ENCODE results near the gene SHFL. TPM values are rescaled to one million over a fixed set of nuclear protein-coding genes. Genes with fewer than 3 reads are reported as not detected.

The SHFL gene
- total and polyA plus RNA-seq, 8 donors, result 7.9 to 41.0 (median 15.4) TPM

- no peaks in the 10 kb centered on the region for H3K27me3 ChIP-seq
- FAIRE-seq (no peak), DNase-seq (peak in 2 of 6 donors; percentile 53 to 63), ATAC-seq (no peak)
- peaks cover 0 to 5% (median 0%) of the 10 kb centered on the region in 3 donors for H3K4me1 ChIP-seq
- TF ChIP-seq, protein P1, sequence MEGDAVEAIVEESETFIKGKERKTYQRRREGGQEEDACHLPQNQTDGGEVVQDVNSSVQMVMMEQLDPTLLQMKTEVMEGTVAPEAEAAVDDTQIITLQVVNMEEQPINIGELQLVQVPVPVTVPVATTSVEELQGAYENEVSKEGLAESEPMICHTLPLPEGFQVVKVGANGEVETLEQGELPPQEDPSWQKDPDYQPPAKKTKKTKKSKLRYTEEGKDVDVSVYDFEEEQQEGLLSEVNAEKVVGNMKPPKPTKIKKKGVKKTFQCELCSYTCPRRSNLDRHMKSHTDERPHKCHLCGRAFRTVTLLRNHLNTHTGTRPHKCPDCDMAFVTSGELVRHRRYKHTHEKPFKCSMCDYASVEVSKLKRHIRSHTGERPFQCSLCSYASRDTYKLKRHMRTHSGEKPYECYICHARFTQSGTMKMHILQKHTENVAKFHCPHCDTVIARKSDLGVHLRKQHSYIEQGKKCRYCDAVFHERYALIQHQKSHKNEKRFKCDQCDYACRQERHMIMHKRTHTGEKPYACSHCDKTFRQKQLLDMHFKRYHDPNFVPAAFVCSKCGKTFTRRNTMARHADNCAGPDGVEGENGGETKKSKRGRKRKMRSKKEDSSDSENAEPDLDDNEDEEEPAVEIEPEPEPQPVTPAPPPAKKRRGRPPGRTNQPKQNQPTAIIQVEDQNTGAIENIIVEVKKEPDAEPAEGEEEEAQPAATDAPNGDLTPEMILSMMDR (IDR thresholded peaks at IDR 0.05), result no peak
- no peak overlapping the region for H3K4me3 ChIP-seq
- H3K36me3 ChIP-seq, result no peaks in the 10 kb centered on the region
- intact Hi-C loops (cut with DNase I), result no loop called here
- H3K27ac ChIP-seq, result no peak overlapping the region
- no peaks in the 10 kb centered on the region for H3K9me3 ChIP-seq
- WGBS, 2 donors, result 88 to 92% methylated on average over 22 of the region's 22 CpGs
Observed at GRCh38 chr19:10093295-10094186, 7.4 kb downstream of the SHFL start.

DNA sequence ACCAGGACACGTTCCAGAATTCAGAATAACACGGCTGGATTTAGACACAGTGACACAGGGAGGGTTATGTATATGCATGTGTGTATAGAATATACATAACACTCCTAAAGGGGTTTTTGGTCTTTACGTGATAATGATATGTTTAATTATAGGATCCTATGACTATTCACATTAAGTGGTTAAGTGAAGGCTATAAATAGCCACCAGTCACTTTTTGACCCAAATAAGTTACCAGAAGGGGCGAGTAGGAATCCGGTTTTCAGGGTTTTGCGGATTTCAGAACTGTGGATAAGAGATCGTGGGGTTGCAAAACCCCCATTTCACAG lies 9.5 kb downstream of the SHFL start:
- FAIRE-seq (no peak), ATAC-seq (no peak), DNase-seq (no peak)
- no peaks in the 10 kb centered on the region for H3K36me3 ChIP-seq
- H3K4me1 ChIP-seq, result peaks cover 0 to 5% (median 0%) of the 10 kb centered on the region in 3 donors
- no peaks in the 10 kb centered on the region for H3K27me3 ChIP-seq
- intact Hi-C loops (cut with DNase I), result no loop called here
- no peaks in the 10 kb centered on the region for H3K9me3 ChIP-seq
- peak overlapping the region in 1 of 4 donors; percentile 56 for H3K4me3 ChIP-seq
- WGBS, 2 donors, result 33 to 36% methylated on average over 7 of the region's 7 CpGs
- TF ChIP-seq, protein P1 (IDR thresholded peaks at IDR 0.05), result no peak
- peak overlapping the region; percentile 37 to 73 (median 70) for H3K27ac ChIP-seq

DNA sequence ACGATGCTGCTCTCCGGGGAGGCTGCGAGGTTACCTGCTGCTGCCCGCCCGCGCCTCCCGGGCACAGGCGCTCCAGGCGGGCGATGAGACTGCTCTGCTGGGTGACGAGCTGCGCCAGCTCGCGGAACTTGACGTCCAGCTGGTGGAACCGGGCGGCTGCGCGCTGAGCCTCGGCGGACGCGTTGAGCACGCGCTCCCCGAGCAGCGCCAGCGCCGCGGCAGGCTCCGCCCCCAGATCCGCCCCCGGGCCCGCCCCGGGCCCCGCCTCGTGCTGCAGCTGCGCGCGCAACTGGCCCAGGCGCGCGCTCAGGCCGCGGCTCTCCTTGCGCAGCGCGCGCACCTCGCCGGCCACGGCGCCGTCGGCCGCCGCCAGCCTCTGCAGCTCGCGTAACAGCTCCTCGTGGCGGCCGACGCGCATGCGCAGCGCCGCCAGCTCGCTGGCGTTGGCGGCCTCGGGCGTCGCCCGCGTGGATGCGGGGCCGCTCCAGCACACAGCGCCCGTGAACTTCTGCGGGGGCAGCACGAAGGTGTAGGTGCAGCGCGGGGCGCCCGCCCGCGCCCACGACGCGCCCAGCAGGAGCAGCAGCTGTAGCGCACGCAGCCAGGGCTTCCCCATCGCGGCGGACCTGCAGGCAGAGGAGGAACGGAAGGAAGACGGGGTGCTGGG lies 10.0 kb downstream of the SHFL start:
- peaks cover 0 to 5% (median 0%) of the 10 kb centered on the region in 3 donors for H3K4me1 ChIP-seq
- peak overlapping the region in 3 of 4 donors; percentile 15 to 56 (median 32) for H3K4me3 ChIP-seq
- H3K27ac ChIP-seq, result peak overlapping the region; percentile 37 to 73 (median 70)
- intact Hi-C loops (cut with DNase I), result no loop called here
- no peaks in the 10 kb centered on the region for H3K27me3 ChIP-seq
- H3K9me3 ChIP-seq, result no peaks in the 10 kb centered on the region
- 2 to 6% methylated on average over 50 to 97 of the region's 97 CpGs for WGBS, 2 donors
- FAIRE-seq (no peak), DNase-seq (peak; percentile 81 to 98 (median 94)), ATAC-seq (peak; percentile 90 to 92 (median 92))
- TF ChIP-seq, protein P1 (IDR thresholded peaks at IDR 0.05), result no peak
- no peaks in the 10 kb centered on the region for H3K36me3 ChIP-seq

GRCh38 chr19:10096615-10096963 lies 10.5 kb downstream of the SHFL start:
- DNase-seq, result peak in 1 of 6 donors; percentile 67
- intact Hi-C loops (cut with DNase I), result no loop called here
- H3K27me3 ChIP-seq, result no peaks in the 10 kb centered on the region
- no peaks in the 10 kb centered on the region for H3K9me3 ChIP-seq
- FAIRE-seq, result no peak
- peak in 1 of 4 donors; percentile 1 for ATAC-seq
- peaks cover 0 to 5% (median 0%) of the 10 kb centered on the region in 3 donors for H3K4me1 ChIP-seq
- WGBS, 2 donors, result 29 to 30% methylated on average over 25 to 26 of the region's 26 CpGs
- peak overlapping the region in 3 of 4 donors; percentile 26 to 66 (median 44) for H3K27ac ChIP-seq
- H3K36me3 ChIP-seq, result no peaks in the 10 kb centered on the region
- H3K4me3 ChIP-seq, result peak overlapping the region in 3 of 4 donors; percentile 15 to 56 (median 32)
- TF ChIP-seq, protein P1 (IDR thresholded peaks at IDR 0.05), result no peak
